Loucy (cell line): ENCODE data around the gene OR2F1.

Source experiments
- H2AFZ ChIP-seq: fragments of 200-600 bp; sonication (generic); 2 replicates; pipeline ENCODE4 v1.6.0; 2016; ENCODE audit warnings: antibody characterized with exemption, mild to moderate bottlenecking, low read length, moderate library complexity
- H3F3A ChIP-seq: fragments of 200-600 bp; 2 replicates; pipeline ENCODE4 v1.6.0; 2016; ENCODE audit warnings: antibody characterized with exemption, low read depth, mild to moderate bottlenecking
- H3K27me3 ChIP-seq: fragments of 200-600 bp; sonication (generic); 2 replicates; pipeline ENCODE4 v1.6.1; 2014; ENCODE audit warnings: low read length, mild to moderate bottlenecking; ENCODE audit not compliant: insufficient read depth, poor library complexity, severe bottlenecking
- H3K36me3 ChIP-seq: fragments of 200-600 bp; sonication (generic); 2 replicates; pipeline ENCODE4 v1.6.1; 2016; ENCODE audit warnings: low read length; ENCODE audit not compliant: insufficient read depth
- H3K4me1 ChIP-seq: fragments of 200-600 bp; sonication (generic); 2 replicates; pipeline ENCODE4 v1.5.1; 2014; ENCODE audit warnings: low read length, mild to moderate bottlenecking; ENCODE audit not compliant: insufficient read depth, poor library complexity, severe bottlenecking
- H3K4me2 ChIP-seq: fragments of 200-600 bp; sonication (generic); 2 replicates; pipeline ENCODE4 v1.6.0; 2014; ENCODE audit warnings: antibody characterized with exemption, low read length, low read depth, mild to moderate bottlenecking; ENCODE audit not compliant: poor library complexity, severe bottlenecking
- H3K4me3 ChIP-seq: fragments of 200-600 bp; sonication (generic); 2 replicates; pipeline ENCODE4 v1.5.1; 2014; ENCODE audit warnings: low read length, mild to moderate bottlenecking, mixed read lengths; ENCODE audit not compliant: poor library complexity, severe bottlenecking
- H3K79me2 ChIP-seq: fragments of 200-600 bp; sonication (generic); 2 replicates; pipeline ENCODE4 v1.6.1; 2014; ENCODE audit warnings: low read length; ENCODE audit not compliant: insufficient read depth
- H3K9ac ChIP-seq: fragments of 200-600 bp; sonication (generic); 2 replicates; pipeline ENCODE4 v1.6.0; 2014; ENCODE audit warnings: mild to moderate bottlenecking, low read depth, low read length, moderate library complexity; ENCODE audit not compliant: poor library complexity, severe bottlenecking
- H3K9me2 ChIP-seq: fragments of 200-600 bp; sonication (generic); replicated peaks from 2 replicates; pipeline ENCODE4 v1.6.1; 2016; ENCODE audit warnings: low read depth, low read length, mixed read lengths
- H3K9me3 ChIP-seq: fragments of 200-600 bp; sonication (generic); 2 replicates; pipeline ENCODE4 v1.6.1; 2014; ENCODE audit warnings: mild to moderate bottlenecking, antibody characterized with exemption, low read length, low read depth; ENCODE audit not compliant: insufficient read depth
- H4K20me1 ChIP-seq: fragments of 200-600 bp; sonication (generic); 2 replicates; pipeline ENCODE4 v1.6.0; 2014; ENCODE audit warnings: antibody characterized with exemption, low read length, mild to moderate bottlenecking; ENCODE audit not compliant: insufficient read depth, poor library complexity, severe bottlenecking
- EZH2phosphoT487 ChIP-seq: fragments of 200-600 bp; IDR thresholded peaks from 2 replicates; pipeline ENCODE4 v1.6.1; 2018; ENCODE audit warnings: antibody characterized with exemption, mild to moderate bottlenecking, moderate library complexity, borderline replicate concordance
- TF ChIP-seq, protein P1 (sequence below): fragments of 200-600 bp; sonication (generic); conservative IDR thresholded peaks from 2 replicates; pipeline ENCODE4 v1.5.1; 2014; ENCODE audit warnings: mild to moderate bottlenecking, antibody characterized with exemption, low read length

OR2F1 gene, protein sequence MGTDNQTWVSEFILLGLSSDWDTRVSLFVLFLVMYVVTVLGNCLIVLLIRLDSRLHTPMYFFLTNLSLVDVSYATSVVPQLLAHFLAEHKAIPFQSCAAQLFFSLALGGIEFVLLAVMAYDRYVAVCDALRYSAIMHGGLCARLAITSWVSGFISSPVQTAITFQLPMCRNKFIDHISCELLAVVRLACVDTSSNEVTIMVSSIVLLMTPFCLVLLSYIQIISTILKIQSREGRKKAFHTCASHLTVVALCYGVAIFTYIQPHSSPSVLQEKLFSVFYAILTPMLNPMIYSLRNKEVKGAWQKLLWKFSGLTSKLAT

DNA sequence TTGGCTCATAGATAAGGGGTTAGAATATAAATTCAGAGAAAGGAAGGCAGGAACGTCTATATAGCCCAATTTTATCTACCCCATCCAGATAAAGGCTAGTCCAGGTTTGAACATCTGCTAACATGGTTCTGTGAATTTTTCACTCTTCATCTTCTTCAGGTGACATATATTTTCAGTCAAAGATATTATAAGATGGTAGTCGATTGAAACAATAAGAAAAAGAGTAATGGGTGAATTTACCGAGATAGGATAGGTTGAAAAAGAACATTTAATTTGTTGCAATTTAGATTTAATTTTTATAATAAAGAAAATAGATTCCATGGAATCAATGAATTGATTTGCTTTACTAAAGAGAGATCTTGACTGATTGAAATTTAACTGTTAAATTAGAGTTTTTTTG lies at the start of gene OR2F1:
Gene OR2F1 (plus strand): TSS at position 301 of the 400 bp plus-strand sequence. CDS start 5,127 bp downstream, outside the sequence.
- H3K36me3 ChIP-seq, result no peaks in the 10 kb centered on the region
- no peak within 1 kb of the TSS for H3K4me2 ChIP-seq
- no peaks in the 10 kb centered on the region for H4K20me1 ChIP-seq
- H3K79me2 ChIP-seq, result no peaks in the 10 kb centered on the region
- no peak within 1 kb of the TSS for H3K9ac ChIP-seq
- no peak for TF ChIP-seq EZH2phosphoT487
- TF ChIP-seq, protein P1, sequence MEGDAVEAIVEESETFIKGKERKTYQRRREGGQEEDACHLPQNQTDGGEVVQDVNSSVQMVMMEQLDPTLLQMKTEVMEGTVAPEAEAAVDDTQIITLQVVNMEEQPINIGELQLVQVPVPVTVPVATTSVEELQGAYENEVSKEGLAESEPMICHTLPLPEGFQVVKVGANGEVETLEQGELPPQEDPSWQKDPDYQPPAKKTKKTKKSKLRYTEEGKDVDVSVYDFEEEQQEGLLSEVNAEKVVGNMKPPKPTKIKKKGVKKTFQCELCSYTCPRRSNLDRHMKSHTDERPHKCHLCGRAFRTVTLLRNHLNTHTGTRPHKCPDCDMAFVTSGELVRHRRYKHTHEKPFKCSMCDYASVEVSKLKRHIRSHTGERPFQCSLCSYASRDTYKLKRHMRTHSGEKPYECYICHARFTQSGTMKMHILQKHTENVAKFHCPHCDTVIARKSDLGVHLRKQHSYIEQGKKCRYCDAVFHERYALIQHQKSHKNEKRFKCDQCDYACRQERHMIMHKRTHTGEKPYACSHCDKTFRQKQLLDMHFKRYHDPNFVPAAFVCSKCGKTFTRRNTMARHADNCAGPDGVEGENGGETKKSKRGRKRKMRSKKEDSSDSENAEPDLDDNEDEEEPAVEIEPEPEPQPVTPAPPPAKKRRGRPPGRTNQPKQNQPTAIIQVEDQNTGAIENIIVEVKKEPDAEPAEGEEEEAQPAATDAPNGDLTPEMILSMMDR, result no peak
- H3K4me3 ChIP-seq, result no peak within 1 kb of the TSS
- no peaks in the 10 kb centered on the region for H3K27me3 ChIP-seq
- H3K9me2 ChIP-seq, result no peaks in the 10 kb centered on the region
- H3K9me3 ChIP-seq, result no peaks in the 10 kb centered on the region
- H3F3A ChIP-seq, result no peaks in the 10 kb centered on the region
- no peak within 1 kb of the TSS for H2AFZ ChIP-seq
- H3K4me1 ChIP-seq, result no peaks in the 10 kb centered on the region

DNA sequence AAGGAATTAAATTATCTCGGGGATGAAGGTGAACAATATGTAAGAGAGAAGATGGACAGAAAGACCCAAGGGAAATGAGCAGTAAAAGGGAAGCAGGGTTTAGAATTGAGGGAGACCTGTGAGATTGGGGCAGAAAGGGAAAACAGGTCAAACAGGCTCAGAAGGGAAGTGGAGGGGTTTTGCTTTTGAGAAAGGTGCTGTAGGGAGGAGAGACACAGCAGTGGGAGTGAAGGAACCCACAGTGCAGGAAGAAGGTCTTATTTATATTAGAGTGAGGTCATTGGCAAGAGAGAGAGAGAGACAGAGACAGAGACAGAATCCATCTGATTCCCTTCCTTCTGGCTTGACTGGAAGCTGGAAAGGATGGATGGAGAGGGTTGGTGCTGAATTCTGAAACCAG lies 49.1 kb upstream of the OR2F1 start:
- Histone ChIP-seq H2AFZ (peak overlapping the region; percentile 33; the same call in 1 of the 2 replicates), H3K9me3 (no peaks in the 10 kb centered on the region), H3K9ac (no peak overlapping the region), H3F3A (no peaks in the 10 kb centered on the region), H3K9me2 (no peaks in the 10 kb centered on the region), H3K4me3 (no peak overlapping the region), H3K79me2 (peaks cover 8% of the 10 kb centered on the region), H3K4me1 (peaks cover 7% of the 10 kb centered on the region), H3K27me3 (no peaks in the 10 kb centered on the region), H3K4me2 (no peak overlapping the region), H3K36me3 (no peaks in the 10 kb centered on the region), H4K20me1 (peaks cover 5% of the 10 kb centered on the region)
- TF ChIP-seq, protein P1, result no peak
- TF ChIP-seq EZH2phosphoT487, result no peak

DNA sequence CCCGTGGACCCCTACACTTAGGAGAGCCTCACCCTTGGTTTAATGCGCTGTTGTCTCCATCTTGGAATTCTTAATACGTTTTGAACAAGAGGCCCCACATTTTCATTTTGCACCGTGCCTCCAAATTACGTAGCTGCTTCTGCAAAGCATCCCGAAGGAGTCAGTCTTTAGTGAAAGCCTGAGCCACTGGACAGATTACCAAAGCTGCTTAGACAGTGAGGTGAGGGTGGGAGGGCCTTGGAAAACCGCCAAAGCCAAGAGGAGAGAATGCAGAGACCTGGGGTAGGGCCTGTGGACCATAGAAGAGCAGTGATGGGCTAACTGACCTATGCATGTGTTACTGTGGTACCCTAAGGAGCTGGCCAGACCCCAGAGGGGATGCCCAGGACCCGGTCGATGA lies 48.5 kb upstream of the OR2F1 start:
- no peak overlapping the region for H2AFZ ChIP-seq
- TF ChIP-seq EZH2phosphoT487, result no peak
- TF ChIP-seq, protein P1, result no peak

More for the DNA sequence above, 48.5 kb upstream of the OR2F1 start:
- Histone ChIP-seq H3F3A (no peaks in the 10 kb centered on the region), H3K4me3 (no peak overlapping the region), H3K4me1 (peaks cover under 1% of the 10 kb centered on the region), H3K79me2 (peaks cover 2% of the 10 kb centered on the region), H3K9me2 (no peaks in the 10 kb centered on the region), H3K27me3 (no peaks in the 10 kb centered on the region), H3K36me3 (no peaks in the 10 kb centered on the region), H4K20me1 (no peaks in the 10 kb centered on the region), H3K4me2 (no peak overlapping the region), H3K9me3 (no peaks in the 10 kb centered on the region), H3K9ac (no peak overlapping the region)
